CD4-positive, alpha-beta T cell treated with Interleukin-1 beta for 1 hour (primary cell): ENCODE data around the gene MCRIP1.

Experiments used
- DNase-seq, 2 donors: peaks; one replicate each; pipeline ENCODE4 v3.0.0-alpha.2; 2020 to 2022

Gene MCRIP1

DNA sequence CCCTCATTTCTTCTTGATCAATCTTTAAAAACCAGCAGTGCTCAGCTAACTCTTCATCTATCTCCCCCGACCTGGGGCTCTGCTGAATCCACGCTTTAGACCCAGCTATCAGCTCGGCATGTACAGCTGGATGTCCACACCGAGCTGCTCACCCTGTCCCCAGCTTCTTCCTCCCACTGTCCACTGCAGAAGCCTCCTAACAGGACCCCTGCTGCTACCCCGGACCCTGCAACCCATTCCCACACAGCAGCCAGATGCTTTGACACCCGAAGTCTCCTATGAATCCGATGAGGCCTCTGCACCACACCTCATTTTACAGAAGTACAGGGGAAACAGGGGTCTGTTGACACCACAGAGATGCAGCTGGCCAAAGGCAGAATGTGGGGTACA, 15.3 kb downstream of the MCRIP1 start:
- DNase-seq = no peak

DNA sequence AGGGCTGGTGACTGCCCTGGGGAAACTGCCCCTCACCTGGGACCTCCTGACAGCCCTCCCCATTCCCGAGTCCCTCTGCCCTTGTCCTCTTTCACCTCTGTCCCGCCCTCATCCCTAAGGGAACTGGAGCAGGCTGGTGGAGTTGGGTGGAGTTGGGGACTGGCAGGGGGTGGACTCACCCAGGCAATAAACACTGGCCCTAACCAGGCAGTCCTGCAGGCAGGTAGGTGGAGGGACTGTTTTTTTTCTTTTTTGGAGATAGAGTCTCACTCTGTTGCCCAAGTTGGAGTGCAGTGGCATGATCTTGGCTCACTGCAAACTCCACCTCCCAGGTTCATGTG, 17.5 kb downstream of the MCRIP1 start:
- no peak for DNase-seq

DNA sequence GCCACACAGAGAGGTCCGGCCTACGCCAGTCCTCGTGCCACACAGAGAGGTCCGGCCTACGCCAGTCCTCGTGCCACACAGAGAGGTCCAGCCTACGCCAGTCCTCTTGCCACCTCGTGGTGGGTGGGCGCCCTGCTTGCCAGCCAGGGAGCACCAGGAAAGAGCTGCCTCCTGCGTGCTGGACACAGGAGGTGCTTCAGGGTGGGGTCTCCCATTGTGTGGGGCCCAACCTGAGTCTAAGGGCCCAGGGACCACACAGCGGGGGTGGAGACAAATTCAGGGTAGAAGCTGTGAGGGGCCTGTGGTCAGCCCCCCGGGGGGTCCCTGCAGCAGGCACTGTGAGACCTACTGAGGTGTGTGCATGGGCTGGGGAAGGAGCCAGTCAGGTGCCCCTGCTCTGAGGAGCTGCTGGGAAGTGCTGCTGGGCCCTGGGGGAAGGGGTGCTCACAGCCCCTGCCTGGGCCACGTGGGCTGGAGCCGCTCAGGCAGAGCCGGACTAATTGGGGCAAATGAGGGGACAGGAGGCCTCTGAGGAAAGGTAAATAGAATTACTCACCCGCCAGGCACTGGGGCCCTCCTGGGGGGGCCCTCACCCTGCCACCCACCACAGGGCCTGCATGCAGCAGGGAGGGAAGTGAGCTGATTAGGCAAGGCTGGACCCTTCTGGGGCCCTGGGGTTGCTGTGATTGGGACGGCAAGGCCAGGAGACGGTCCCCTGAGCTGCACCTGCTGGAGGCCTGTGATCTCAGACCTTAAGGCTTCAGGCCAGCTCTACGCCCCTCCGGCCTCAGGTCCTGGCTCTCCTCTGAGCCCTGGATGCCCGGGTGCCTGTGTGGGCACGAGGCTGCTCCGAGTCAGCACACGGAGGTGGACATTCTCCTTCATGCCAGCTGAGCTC, 18.1 kb downstream of the MCRIP1 start:
- no peak for DNase-seq

DNA sequence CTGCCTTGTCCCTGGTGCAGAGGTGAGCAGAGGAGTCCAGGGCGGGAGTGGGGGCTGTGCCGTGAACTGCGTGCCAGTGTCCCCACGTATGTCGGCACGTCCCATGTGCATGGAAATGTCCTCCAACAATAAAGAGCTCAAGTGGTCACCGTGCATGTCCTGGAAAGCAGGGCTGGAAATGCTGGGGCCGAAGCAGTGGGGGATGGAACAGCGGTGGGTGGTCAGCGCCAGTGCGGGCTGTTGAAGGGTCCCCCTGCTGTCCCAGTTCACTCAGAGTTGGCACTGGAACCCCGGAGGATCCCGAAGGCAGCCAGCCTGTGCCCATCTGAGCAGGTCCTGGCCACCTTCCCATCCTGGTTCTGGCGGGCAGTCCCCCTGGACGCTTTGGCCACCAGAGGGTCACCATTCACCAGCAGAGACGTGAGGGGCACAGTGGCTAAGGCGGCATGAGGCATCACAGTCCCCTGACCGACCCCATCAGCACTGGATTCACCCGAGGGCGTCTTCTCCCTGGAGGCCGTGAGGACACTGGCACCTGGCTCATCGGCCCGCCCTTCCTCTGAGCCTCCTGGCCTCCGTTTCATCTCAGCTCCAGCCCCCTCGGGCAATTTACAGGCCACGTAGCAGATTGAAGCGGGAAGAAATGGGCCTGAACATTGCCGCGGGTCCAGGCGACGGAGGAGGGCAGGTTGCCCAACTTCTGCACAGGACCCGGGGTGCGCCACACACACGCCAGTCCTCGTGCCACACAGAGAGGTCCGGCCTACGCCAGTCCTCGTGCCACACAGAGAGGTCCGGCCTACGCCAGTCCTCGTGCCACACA, 19.0 kb downstream of the MCRIP1 start:
- no peak for DNase-seq

DNA sequence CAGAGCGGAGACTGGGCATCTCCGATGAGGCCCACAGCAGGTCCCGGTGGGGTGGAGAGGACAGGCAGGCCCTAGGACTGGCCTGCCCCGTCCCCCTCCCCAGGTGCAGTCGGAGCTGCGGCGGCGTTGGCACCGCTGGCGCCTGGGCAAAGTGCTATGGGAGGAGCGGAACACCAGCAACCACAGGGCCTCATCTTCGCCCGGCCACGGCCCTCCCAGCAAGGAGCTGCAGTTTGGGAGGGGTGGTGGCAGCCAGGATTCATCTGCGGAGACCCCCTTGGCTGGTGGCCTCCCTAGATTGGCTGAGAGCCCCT, 19.8 kb downstream of the MCRIP1 start:
- DNase-seq = no peak

DNA sequence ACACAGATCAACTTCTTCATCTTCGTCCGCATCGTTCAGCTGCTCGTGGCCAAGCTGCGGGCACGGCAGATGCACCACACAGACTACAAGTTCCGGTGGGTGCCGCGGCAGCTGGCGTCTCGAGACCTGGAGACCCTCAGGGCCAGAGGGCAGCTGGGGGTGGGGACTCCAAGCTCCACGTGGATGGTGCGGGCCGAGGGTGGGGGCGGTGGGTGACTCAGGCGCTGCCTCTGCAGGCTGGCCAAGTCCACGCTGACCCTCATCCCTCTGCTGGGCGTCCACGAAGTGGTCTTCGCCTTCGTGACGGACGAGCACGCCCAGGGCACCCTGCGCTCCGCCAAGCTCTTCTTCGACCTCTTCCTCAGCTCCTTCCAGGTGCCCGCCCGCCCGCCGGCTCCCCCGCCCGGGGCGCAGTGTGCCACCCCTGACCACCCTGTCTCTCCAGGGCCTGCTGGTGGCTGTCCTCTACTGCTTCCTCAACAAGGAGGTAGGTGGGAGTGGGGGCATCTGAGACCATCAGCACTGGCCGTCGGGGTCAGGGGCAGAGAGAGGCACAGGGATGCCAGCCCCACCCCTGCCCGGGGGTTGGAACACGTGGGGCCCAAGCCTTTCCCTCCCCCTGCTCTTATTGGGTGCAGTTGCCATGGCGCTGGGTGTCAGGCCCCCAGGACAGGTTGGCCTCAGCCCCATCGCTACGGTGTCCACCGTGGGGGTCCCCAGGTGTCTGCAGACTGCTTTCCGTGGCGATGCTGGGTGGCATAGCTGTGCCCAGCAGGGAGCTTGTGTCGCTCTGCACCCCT, 20.3 kb downstream of the MCRIP1 start:
- DNase-seq = no peak

DNA sequence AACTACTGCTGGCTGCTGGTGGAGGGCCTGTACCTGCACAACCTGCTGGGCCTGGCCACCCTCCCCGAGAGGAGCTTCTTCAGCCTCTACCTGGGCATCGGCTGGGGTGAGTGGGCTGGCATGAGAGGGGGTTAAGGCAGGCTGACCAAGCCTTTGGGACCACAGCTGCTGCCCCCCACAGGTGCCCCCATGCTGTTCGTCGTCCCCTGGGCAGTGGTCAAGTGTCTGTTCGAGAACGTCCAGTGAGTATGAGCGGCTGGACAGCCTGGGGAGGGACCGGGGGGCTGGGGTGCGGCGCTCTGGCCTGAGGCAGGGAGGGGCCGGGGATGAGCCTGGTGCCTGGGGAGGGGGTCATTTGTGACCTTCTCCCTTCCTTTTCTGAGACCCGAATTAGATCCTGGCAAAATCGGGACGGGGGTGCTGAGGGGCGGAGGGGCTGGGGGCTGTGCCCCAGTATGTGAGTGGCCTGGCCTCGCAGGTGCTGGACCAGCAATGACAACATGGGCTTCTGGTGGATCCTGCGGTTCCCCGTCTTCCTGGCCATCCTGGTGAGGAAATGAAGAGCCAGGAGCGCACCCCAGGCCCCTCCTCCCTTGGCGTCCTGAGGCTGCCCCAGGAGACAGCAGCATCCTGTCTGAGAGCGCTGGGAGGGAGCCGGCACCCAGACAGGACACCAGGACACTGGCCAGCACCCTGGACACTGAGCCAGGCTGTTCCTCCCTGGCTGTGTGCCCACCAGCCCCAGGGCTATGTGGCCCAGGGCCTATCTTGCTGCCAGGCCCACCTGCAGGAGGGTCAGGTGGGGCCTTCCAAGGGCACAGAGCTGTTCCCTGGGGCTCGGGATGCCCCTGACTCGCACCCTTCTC, 21.2 kb downstream of the MCRIP1 start:
- DNase-seq = no peak

DNA sequence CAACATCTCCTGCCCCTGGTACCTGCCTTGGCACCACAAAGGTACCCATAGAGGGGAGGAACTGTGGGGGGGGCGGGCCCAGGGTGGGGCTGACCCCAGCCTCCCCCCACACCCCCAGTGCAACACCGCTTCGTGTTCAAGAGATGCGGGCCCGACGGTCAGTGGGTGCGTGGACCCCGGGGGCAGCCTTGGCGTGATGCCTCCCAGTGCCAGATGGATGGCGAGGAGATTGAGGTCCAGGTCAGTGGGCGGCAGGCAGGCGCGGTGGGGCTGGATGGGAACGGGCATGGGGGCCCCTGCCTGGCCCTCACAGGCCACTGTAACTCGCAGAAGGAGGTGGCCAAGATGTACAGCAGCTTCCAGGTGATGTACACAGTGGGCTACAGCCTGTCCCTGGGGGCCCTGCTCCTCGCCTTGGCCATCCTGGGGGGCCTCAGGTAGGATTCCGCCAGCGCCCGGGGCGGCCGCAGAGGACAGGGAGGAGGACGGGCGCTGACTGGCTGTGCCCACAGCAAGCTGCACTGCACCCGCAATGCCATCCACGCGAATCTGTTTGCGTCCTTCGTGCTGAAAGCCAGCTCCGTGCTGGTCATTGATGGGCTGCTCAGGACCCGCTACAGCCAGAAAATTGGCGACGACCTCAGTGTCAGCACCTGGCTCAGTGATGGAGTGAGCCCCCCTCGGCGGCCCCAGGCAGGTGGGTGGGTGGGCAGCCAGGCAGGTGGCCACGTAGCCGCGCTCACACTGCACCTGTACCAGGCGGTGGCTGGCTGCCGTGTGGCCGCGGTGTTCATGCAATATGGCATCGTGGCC, 22.0 kb downstream of the MCRIP1 start:
- no peak for DNase-seq

DNA sequence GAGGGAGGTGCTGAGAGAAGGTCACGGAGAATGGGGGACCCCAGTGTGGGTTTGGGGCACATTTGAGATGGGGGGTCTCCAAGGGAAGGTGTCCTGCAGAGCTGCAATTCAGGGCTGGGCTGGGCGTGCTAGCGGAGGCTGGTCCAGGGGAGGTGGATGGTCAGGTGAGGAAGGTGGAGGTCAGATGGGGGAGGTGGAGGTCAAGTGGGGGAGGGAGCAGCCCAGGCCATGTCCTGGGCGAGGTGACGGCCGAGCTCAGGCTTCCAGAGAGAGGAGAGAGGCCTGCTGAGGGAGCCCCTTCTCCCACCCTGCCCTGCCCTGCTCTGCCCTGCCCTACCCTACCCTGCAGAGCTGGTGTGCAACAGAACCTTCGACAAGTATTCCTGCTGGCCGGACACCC, 22.6 kb downstream of the MCRIP1 start:
- DNase-seq = no peak

DNA sequence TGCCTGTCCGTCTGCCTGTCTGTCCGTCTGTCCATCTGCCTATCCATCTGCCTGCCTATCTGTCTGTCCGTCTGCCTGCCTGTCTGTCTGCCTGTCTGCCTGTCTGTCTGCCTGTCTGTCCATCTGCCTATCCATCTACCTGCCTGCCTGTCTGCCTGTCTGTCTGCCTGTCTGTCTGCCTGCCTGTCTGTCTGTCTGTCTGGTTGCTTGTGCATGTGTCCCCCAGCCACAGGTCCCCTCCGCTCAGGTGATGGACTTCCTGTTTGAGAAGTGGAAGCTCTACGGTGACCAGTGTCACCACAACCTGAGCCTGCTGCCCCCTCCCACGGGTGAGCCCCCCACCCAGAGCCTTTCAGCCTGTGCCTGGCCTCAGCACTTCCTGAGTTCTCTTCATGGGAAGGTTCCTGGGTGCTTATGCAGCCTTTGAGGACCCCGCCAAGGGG, 23.5 kb downstream of the MCRIP1 start:
- DNase-seq = no peak

DNA sequence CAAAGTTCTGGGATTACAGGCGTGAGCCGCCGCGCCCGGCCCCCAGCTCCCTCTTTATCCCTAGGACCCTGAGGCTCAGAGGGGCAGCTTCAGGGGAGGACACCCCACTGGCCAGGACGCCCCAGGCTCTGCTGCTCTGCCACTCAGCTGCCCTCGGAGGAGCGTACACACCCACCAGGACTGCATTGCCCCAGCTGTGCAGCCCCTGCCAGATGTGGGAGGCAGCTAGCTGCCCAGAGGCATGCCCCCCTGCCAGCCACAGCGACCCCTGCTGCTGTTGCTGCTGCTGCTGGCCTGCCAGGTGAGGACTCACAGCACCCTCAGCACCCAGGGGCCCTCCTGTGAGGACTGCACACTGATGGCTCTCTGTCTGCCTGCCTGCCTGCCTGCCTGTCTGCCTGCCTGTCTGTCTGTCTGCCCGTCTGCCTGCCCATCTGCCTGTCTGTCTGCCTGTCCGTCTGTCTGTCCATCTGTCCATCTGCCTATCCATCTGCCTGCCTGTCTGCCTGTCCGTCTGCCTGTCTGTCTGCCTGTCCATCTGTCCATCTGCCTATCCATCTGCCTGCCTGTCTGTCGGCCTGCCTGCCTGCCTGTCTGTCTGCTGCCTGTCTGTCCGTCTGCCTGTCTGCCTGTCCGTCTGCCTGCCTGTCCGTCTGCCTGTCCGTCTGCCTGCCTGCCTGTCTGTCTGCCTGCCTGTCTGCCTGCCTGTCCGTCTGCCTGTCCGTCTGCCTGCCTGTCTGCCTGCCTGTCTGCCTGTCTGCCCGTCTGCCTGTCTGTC, 24.1 kb downstream of the MCRIP1 start:
- no peak for DNase-seq

DNA sequence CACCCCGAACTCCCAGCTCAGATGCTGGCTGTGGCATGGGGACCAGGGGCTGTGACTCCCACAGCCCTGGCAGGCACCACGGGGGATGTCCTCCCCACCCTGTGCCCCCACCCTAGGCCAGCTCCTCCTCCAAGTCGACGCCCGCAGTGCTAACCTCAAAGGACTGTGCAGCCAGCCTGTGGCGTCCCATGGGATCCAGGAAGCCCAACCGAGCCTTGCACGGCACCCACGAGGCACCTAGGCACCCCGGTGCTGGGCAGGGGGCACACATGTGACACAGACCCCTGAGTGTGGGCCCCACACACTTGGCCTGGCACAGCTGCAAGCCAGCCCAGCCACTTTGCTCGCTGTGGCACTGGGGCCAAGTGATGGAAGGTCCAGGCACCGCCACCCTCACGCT, 25.3 kb downstream of the MCRIP1 start:
- no peak for DNase-seq

DNA sequence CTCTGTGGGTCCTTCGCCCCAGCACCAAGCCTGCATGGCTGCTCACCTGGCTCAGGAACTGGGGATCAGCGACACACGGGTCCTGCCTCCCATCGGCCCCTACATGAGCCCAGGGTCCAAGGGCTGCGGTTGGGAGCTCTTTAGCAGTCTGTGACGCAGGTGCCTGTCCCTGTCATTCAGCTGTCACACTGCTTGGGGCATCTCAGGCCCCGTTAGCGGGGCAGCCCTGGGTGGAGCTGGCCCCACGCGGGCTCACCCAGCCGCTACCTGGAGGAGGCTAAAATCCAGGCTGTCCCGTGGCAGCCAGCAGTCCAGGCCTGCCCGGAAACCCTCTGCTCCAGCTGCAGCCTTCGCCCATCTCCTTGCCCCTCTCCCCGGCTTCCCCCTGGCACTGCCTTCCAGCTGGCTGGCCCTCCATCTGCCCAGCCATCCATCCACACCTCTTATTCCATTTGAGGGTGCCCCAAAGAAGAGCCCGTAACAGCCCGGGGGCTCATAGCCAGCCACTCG, 25.8 kb downstream of the MCRIP1 start:
- DNase-seq = no peak

DNA sequence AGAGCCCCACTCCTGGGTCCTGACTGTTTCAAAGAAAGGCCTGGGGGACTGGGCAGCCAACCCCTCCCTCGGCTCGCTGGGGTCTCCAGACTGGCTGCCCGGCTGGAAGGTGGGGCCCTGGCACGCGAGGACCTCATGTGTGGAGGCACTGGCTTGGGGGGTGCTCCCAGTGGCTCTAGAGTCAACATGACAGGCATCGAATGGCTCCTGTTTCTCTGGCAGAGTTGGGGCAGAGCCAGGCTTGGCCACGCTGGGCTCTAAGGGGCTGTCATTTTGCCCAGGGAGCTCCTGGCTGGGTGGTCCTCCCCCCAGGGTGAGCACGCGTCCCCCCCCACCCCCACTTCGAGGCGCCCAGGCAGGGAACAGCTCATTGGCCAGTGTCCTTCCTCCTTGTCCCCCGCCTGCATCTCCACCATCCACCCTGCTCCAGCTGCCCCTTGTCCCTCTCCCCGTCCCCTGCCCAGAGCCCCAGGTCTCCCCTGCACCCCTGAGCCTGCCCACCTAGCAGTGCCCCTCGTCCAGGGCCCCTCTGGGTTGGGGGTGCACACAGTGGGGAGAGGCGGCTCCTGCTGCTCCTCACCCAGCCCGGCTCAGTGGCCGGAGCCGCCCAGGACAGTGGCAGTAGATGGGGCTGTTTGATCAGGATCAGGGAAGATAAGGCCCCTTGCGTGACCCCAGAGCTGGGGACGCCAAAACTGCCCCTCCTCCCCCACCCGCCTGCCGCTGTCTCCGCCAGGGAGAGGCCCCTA, 26.5 kb downstream of the MCRIP1 start:
- DNase-seq = no peak

DNA sequence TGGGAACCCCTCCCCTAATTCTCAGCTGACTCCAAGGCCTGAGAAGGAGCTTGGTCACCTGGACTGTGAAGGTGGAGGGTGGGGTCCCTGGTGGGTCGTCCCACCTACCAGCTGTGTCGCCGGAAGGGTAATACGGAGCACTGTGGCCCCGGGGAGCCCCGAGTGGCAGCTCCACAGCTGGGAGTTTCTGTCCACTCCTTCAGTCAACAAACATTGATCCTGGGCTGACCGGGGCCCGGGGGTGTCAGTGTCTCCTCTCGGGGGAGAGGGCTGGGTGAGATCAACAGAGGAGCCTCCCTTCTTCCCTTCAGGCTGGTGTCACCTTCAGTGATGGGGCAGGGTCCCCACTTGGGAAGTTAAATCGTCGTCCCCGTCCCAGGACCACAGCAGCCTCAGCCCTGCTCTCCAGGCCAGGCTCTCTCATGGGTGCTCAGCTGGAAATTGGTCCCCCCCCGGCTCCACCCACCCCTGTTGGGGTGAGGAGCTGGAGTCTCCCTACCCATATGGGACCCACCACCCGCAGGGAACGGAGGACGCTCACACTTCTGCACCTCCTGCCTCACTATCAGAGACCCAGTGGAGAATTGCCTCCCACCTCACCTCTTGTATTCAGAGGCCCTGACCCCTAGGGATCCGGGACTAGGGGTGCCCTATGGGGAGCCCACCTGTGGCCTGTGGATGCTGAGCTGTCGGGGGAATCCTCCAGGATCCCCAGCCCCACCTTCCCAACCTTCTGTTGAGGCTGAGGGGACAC, 27.2 kb downstream of the MCRIP1 start:
- DNase-seq = no peak

DNA sequence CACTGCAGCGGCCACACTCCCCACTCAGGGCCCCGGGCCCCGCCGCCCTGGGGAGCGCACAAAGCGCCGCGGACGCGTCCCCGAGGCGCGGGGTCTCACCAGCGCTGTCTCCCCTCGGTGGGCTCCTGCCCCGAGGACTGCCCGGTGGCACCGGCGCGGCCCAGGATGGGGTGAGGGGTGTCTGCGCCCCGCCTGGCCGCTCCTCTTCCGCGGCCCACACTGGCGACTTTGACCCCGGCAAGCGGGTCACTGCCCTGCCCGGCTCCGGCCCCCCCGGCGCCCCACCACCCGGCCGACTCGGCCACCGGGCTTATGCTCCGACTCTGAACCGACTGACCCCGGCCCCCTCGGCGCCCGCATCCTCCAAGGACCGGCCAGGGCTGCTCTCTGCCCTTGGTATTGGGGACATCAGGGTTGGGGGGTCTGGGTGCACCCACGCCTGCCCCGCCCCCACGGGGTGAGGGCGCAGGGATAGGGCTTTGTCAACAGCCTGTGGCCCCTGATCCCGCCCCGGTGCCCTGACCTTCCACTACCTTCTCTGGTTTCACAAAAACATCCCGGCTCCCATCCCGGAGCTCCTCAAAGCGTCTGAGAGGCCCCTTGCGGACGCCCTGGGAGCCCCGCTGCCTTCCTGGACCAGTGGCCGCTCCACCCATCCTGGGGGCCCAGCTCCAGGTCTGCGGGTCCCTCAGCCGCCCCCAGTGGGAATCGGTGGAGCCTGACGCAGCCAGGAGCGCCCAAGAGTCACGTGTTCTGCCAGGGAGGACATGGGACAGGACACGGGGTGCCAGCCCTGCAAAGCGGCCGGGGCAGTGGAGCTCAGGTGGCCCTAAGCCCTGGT, 28.3 kb downstream of the MCRIP1 start:
- no peak for DNase-seq

DNA sequence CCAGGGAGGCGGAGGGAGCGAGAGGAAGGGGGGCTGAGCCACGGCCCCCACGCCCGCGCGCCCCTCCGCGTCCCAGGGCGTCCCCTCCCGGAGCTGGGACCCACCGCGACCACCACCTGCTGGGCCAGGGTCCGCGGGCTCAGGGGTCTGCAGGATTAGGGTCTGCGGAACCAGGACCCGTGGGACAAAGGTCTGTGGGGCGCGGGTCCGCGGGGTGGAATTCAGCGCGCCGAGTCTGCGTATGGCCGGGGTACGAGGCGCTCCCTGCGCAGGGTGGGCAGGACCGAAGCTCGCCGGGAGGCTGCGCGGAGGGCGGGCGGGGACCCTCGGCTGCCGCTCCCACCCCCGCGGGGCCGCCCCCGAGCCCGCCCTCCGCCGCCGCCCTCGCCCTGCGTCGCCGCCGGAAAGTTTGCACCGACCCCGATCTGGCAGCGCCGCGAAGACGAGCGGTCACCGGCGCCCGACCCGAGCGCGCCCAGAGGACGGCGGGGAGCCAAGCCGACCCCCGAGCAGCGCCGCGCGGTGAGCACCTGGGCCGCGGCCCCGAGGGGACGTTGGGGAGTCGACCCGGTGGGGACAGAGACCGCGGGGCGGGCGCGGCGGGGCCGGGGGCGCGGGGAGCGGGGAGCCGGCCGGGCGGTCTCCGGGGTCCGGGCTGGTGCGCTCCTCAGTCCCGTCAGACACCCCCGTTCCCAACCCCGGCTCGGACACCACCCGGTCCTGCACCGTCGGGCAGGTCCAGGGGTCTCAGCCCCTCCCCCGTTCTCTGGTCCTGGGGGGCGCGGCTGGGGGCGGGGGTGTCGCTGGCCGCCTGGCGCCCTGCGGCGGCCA, 29.1 kb downstream of the MCRIP1 start, which contains the start of gene GCGR:
Gene GCGR (plus strand): TSS at position 423 of the 831 bp plus-strand sequence. CDS start 4,869 bp downstream, outside the sequence.
- DNase-seq = no peak
